IPS DF 6.9 (cell line): ENCODE data around the gene SEC14L5.
"Not testable (repeated sequence)": the region's sequence is repeated elsewhere in the genome, so short reads cannot be mapped to it uniquely, and the experiment has no call there.

ENCODE experiments used
- DNase-seq: peaks from one replicate; pipeline ENCODE4 v3.0.0-alpha.2; 2013; ENCODE audit warnings: low read depth, low spot score
- H3K27ac ChIP-seq: one replicate; pipeline ENCODE4 v1.5.1; 2013; ENCODE audit warnings: low read length, control low read depth
- H3K27me3 ChIP-seq: 2 replicates; pipeline ENCODE4 v1.6.1; 2013; ENCODE audit warnings: mild to moderate bottlenecking, low read length; ENCODE audit not compliant: control insufficient read depth, insufficient read depth
- H3K36me3 ChIP-seq: 2 replicates; pipeline ENCODE4 v1.6.1; 2013; ENCODE audit warnings: low read length; ENCODE audit not compliant: control insufficient read depth, insufficient read depth
- H3K4me1 ChIP-seq: 2 replicates; pipeline ENCODE4 v1.6.1; 2013; ENCODE audit warnings: low read length; ENCODE audit not compliant: control insufficient read depth, insufficient read depth
- H3K4me3 ChIP-seq: 2 replicates; pipeline ENCODE4 v1.5.1; 2013; ENCODE audit warnings: mild to moderate bottlenecking, low read length
- H3K9me3 ChIP-seq: 2 replicates; pipeline ENCODE4 v1.6.1; 2013; ENCODE audit warnings: low read length, inconsistent platforms; ENCODE audit not compliant: control insufficient read depth, insufficient read depth
- WGBS: extraction: QIAGEN DNeasy Blood & Tissue Kit; methylation state at CpG from one replicate; pipeline ENCODE4 v1.1.7; 2013; ENCODE audit warnings: mixed read lengths, missing lambda C conversion rate; ENCODE audit not compliant: insufficient read length, insufficient coverage; 5-methylcytosine and 5-hydroxymethylcytosine counted together

SEC14L5 gene

GRCh38 chr16:4949986-4950385 is 8.1 kb upstream of the SEC14L5 start:
- Histone ChIP-seq H3K4me3 (no peak overlapping the region), H3K27ac (no peak overlapping the region)

GRCh38 chr16:4951583-4951982 is 6.5 kb upstream of the SEC14L5 start:
- H3K27me3 ChIP-seq, H3K4me1 ChIP-seq, H3K36me3 ChIP-seq, H3K27ac ChIP-seq, H3K4me3 ChIP-seq, H3K9me3 ChIP-seq, DNase-seq: not testable (repeated sequence)
- WGBS, result no CpG with 5 or more reads among the region's 3 CpGs

More at GRCh38 chr16:4949986-4950385, 8.1 kb upstream of the SEC14L5 start:
- WGBS, result no CpG with 5 or more reads among the region's 10 CpGs
- H3K4me1 ChIP-seq, result peaks cover 7% of the 10 kb centered on the region; the same call in 1 of the 2 replicates
- H3K9me3 ChIP-seq, result no peaks in the 10 kb centered on the region
- no peak for DNase-seq
- H3K36me3 ChIP-seq, result no peaks in the 10 kb centered on the region
- H3K27me3 ChIP-seq, result no peaks in the 10 kb centered on the region

- no peaks in the 10 kb centered on the region for H3K27me3 ChIP-seq
- WGBS, result no CpG with 5 or more reads among the region's 1 CpG
- no peak overlapping the region for H3K27ac ChIP-seq
- no peak for DNase-seq
- no peak overlapping the region for H3K4me3 ChIP-seq
- no peaks in the 10 kb centered on the region for H3K9me3 ChIP-seq
- no peaks in the 10 kb centered on the region for H3K36me3 ChIP-seq
- H3K4me1 ChIP-seq, result peaks cover 4% of the 10 kb centered on the region; the same call in 1 of the 2 replicates
These were observed 3.4 kb upstream of the SEC14L5 start for GRCh38 chr16:4954714-4955113.

DNA sequence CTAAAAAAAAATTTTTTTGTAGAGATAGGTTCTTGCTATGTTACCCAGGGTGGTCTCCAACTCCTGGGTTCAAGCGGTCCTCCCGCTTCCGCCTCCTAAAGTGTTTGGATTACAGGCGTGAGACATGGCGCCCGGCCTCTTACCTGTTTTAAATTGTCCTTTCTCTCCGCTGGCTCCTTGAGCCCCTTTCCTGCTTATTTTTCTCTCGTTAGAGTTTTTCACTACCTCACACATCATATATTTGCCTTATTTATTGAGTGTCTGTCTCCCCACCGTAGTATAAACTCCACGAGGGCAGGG is 760 bp upstream of the SEC14L5 start:
- no CpG with 5 or more reads among the region's 10 CpGs for WGBS
- Histone ChIP-seq H3K9me3 (no peaks in the 10 kb centered on the region), H3K27me3 (no peaks in the 10 kb centered on the region), H3K27ac (no peak overlapping the region), H3K36me3 (no peaks in the 10 kb centered on the region), H3K4me3 (peak overlapping the region; percentile 66; the same call in 1 of the 2 replicates), H3K4me1 (peaks cover 4% of the 10 kb centered on the region; the same call in 1 of the 2 replicates)
- DNase-seq, result no peak

DNA sequence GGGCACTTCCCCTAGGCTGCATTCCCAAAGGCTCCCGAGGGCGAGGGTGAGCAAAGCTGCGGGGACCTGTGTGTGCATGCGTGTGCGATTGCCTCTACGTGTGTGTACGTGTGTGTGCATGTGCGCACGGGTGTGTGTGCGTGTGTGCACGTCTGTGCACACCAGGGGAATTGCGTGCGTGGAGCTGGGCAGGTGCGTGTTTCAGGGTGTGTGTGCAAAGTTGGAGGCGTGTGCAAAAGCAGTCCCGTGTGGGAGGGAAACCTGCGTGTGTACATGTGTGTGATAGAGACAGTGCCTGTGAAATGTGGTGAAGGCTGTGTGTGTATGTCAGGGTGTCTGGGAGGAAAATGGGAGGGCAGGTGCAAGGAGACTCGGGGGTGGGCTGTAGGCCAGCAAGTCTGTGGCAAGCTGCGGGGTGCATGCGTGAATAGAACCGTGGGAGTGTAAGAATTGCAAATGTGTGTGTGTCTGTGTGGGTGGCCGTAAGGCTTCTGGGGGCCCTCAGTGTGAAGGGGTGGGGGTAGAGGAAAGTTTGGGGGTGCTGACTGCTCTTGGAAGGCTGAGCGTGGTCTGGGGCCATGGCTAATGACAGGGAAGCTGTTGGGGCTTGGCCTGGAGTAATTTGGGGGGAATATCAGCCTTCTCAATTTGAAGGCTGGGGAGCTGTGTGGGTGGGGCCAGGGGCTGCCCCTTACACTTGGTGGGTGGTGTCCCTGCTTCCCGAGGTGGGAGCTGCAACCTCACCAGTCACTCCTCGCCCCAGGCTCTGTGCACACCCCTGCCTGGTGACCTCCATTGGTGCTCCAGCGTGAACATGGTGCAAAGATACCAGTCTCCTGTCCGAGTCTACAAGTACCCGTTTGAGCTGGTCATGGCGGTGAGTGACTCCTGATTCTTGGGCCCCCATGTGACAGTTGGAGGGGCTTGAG is 644 bp downstream of the SEC14L5 start:
- Histone ChIP-seq H3K27ac (no peak overlapping the region), H3K36me3 (no peaks in the 10 kb centered on the region), H3K9me3 (no peaks in the 10 kb centered on the region), H3K27me3 (no peaks in the 10 kb centered on the region), H3K4me3 (peak overlapping the region; percentile 11; the same call in 1 of the 2 replicates), H3K4me1 (peaks cover 4% of the 10 kb centered on the region; the same call in 1 of the 2 replicates)
- no peak for DNase-seq
- no CpG with 5 or more reads among the region's 29 CpGs for WGBS

DNA sequence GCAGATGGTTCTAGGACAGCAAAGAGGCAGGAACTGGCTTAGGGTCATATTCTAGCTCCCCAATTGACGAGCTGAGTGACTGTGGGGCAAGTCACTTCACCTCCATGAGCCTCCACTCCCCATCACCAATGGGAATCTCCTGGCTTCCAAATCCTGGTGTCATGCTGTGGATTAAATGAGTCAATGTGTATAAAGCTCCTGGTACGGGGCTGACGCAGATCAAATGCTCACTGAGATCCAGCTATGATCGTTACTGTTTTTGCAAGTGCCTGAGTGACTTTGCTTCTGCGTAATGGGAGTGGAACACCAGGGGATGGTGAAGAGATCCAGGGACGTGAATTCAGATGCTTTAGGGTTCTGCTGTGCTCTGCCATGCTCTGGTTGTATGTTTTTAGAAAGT is 2.4 kb downstream of the SEC14L5 start:
- Histone ChIP-seq H3K27me3 (no peaks in the 10 kb centered on the region), H3K4me3 (no peak overlapping the region), H3K4me1 (peaks cover 4% of the 10 kb centered on the region; the same call in 1 of the 2 replicates), H3K27ac (no peak overlapping the region), H3K36me3 (no peaks in the 10 kb centered on the region), H3K9me3 (no peaks in the 10 kb centered on the region)
- no CpG with 5 or more reads among the region's 6 CpGs for WGBS
- no peak for DNase-seq

GRCh38 chr16:4962716-4963115 is 4.6 kb downstream of the SEC14L5 start:
- no CpG with 5 or more reads among the region's 7 CpGs for WGBS
- no peaks in the 10 kb centered on the region for H3K9me3 ChIP-seq
- no peaks in the 10 kb centered on the region for H3K27me3 ChIP-seq
- no peaks in the 10 kb centered on the region for H3K36me3 ChIP-seq
- H3K4me3 ChIP-seq, result no peak overlapping the region
- no peak for DNase-seq
- no peak overlapping the region for H3K27ac ChIP-seq
- H3K4me1 ChIP-seq, result peaks cover 4% of the 10 kb centered on the region; the same call in 1 of the 2 replicates

GRCh38 chr16:4963527-4963926 is 5.4 kb downstream of the SEC14L5 start:
- not testable (repeated sequence) for H3K4me3 ChIP-seq, H3K36me3 ChIP-seq, DNase-seq, H3K4me1 ChIP-seq, H3K9me3 ChIP-seq, H3K27me3 ChIP-seq, H3K27ac ChIP-seq
- no CpG with 5 or more reads among the region's 7 CpGs for WGBS

GRCh38 chr16:4966736-4967453 is 8.8 kb downstream of the SEC14L5 start:
- peaks cover 5% of the 10 kb centered on the region; the same call in 1 of the 2 replicates for H3K4me1 ChIP-seq
- H3K27ac ChIP-seq, result no peak overlapping the region
- no peaks in the 10 kb centered on the region for H3K27me3 ChIP-seq
- H3K36me3 ChIP-seq, result no peaks in the 10 kb centered on the region
- WGBS, result no CpG with 5 or more reads among the region's 10 CpGs
- DNase-seq, result no peak
- no peak overlapping the region for H3K4me3 ChIP-seq
- H3K9me3 ChIP-seq, result no peaks in the 10 kb centered on the region

- H3K4me3 ChIP-seq, H3K36me3 ChIP-seq, H3K27ac ChIP-seq, H3K9me3 ChIP-seq, DNase-seq, H3K27me3 ChIP-seq, H3K4me1 ChIP-seq: not testable (repeated sequence)
- no CpG with 5 or more reads among the region's 12 CpGs for WGBS
These were observed 10.1 kb downstream of the SEC14L5 start for GRCh38 chr16:4968278-4968677.
